GM23248 (cell line): ENCODE results near the gene TAF1.

Experiments
- EZH2 ChIP-seq: fragments of 200-600 bp; sonication (generic); IDR thresholded peaks from 2 replicates; pipeline ENCODE4 v1.6.1; 2018; ENCODE audit warnings: antibody characterized with exemption, mild to moderate bottlenecking; ENCODE audit not compliant: insufficient read depth, poor library complexity, severe bottlenecking
- EZH2phosphoT487 ChIP-seq: fragments of 200-600 bp; sonication (generic); IDR thresholded peaks from 2 replicates; pipeline ENCODE4 v1.6.1; 2018; ENCODE audit warnings: antibody characterized with exemption, moderate library complexity, mild to moderate bottlenecking, low read depth; ENCODE audit not compliant: insufficient read depth

- TF ChIP-seq EZH2phosphoT487 (no peak), EZH2 (no peak)
Observed at GRCh38 chrX:71365875-71366673, at the start of gene TAF1.
